K562 (cell line): Measurements from ENCODE around the gene TRAPPC2L. TPM values are rescaled to one million over a fixed set of nuclear protein-coding genes. Genes with fewer than 3 reads are reported as not detected.

Experiments used
- ATF1 ChIP-seq, 2 experiments: fragments of 450-650 bp in 1 of 2; IDR thresholded peaks; 2 replicates each; pipeline ENCODE4 v1.6.1; 2016; ENCODE audit warnings: missing compliant biosample characterization in 1 of 2, missing genetic modification characterization in 1 of 2
- CBFB ChIP-seq: sonication (generic); formaldehyde crosslinking; IDR thresholded peaks from 2 replicates; pipeline ENCODE4 v1.4.0; 2020; ENCODE audit warnings: mild to moderate bottlenecking, missing genetic modification reagents
- CREB1 ChIP-seq, 2 experiments: sonication (generic) in 1 of 2; formaldehyde crosslinking in 1 of 2; IDR thresholded peaks; 2 replicates each; pipeline versions ENCODE4 v1.6.1 to v1.8.0; 2012 to 2022; ENCODE audit warnings: inconsistent platforms in 1 of 2, mild to moderate bottlenecking in 1 of 2, missing genetic modification reagents in 1 of 2, moderate library complexity in 1 of 2
- ELF4 ChIP-seq: fragments of 450-650 bp; formaldehyde crosslinking; IDR thresholded peaks from 2 replicates; pipeline ENCODE4 v1.4.0; 2022; ENCODE audit warnings: missing genetic modification characterization
- ETV6 ChIP-seq, 3 experiments: fragments of 150-350 bp in 1 of 3; sonication (generic) in 1 of 3; formaldehyde crosslinking in 1 of 3; IDR thresholded peaks; 2 replicates each; pipeline versions ENCODE4 v1.6.1 to v1.8.0; 2014 to 2022; ENCODE audit warnings: borderline replicate concordance in 2 of 3, low read depth in 2 of 3, antibody characterized with exemption in 1 of 3, low read length in 1 of 3, mild to moderate bottlenecking in 1 of 3, missing genetic modification reagents in 1 of 3
- GATA2 ChIP-seq: sonication (generic); formaldehyde crosslinking; IDR thresholded peaks from 2 replicates; pipeline ENCODE4 v1.4.0; 2020; ENCODE audit warnings: mild to moderate bottlenecking, missing genetic modification reagents
- HMG20B ChIP-seq: fragments of 250-450 bp; sonication (Bioruptor Pico); IDR thresholded peaks from 2 replicates; pipeline ENCODE4 v1.5.0; 2021; ENCODE audit warnings: mild to moderate bottlenecking
- PHF8 ChIP-seq: fragments of 200-600 bp; sonication (generic); IDR thresholded peaks from 2 replicates; pipeline ENCODE4 v1.6.1; 2012; ENCODE audit warnings: mixed run types, mild to moderate bottlenecking, inconsistent platforms, low read length, moderate library complexity, borderline replicate concordance
- RBFOX2 ChIP-seq: fragments of 200-400 bp; formaldehyde crosslinking; IDR thresholded peaks from 2 replicates; pipeline ENCODE4 v1.6.1; 2017; ENCODE audit warnings: low read depth, mild to moderate bottlenecking, low read length, moderate library complexity
- RBM14 ChIP-seq: fragments of 200-400 bp; formaldehyde crosslinking; IDR thresholded peaks from 2 replicates; pipeline ENCODE4 v1.6.1; 2018; ENCODE audit warnings: low read depth, mild to moderate bottlenecking, low read length, moderate library complexity, borderline replicate concordance; ENCODE audit not compliant: insufficient read depth
- RBM22 ChIP-seq: fragments of 200-400 bp; formaldehyde crosslinking; IDR thresholded peaks from 2 replicates; pipeline ENCODE4 v1.6.1; 2018; ENCODE audit warnings: low read length, low read depth; ENCODE audit not compliant: poor library complexity, severe bottlenecking
- SIN3B ChIP-seq: fragments of 450-650 bp; IDR thresholded peaks from 2 replicates; pipeline ENCODE4 v1.6.1; 2017; ENCODE audit warnings: low read depth, mild to moderate bottlenecking, moderate library complexity
- SP1 ChIP-seq: sonication (generic); formaldehyde crosslinking; IDR thresholded peaks from 2 replicates; pipeline ENCODE4 v1.8.1; 2022; ENCODE audit warnings: mild to moderate bottlenecking, missing genetic modification reagents
- ZNF589 ChIP-seq: fragments of 200-800 bp; sonication (Bioruptor generic); IDR thresholded peaks from 2 replicates; pipeline ENCODE4 v1.6.1; 2016; ENCODE audit warnings: low read depth, missing genetic modification characterization, missing compliant biosample characterization
- polyA plus RNA-seq, 8 experiments: library from polyadenylated mRNA; depleted of rRNA in 4 of 8; stranded (reverse) in 5 of 8; unstranded in 3 of 8; fragments of >200 nt; fragmentation: Nextera tagmentation in 2 of 8; fragmentation: Illumina TruSeq in 1 of 8; extraction: Ambion mirVana in 2 of 8; extraction: Trizol in 1 of 8; gene quantifications; 2 replicates each; pipeline versions ENCODE4 v1.2.1 to v1.2.3, GENCODE V29; 2011 to 2014; ENCODE audit warnings: inconsistent platforms in 1 of 8, missing spikeins in 1 of 8
- total RNA-seq, 7 experiments: library from RNA; depleted of rRNA in 6 of 7; stranded (reverse); fragments of >200 nt in 6 of 7; fragmentation: Illumina TruSeq in 2 of 7; extraction: Trizol in 2 of 7; gene quantifications; 2 replicates each; pipeline versions ENCODE4 v1.2.1 to v1.2.3, GENCODE V29; 2011 to 2021; ENCODE audit warnings: low replicate concordance in 1 of 7
- TF ChIP-seq, protein P1 (sequence below): fragments of 450-650 bp; IDR thresholded peaks from 2 replicates; pipeline ENCODE4 v1.6.1; 2016; ENCODE audit warnings: mild to moderate bottlenecking, moderate library complexity

Gene TRAPPC2L
- total and polyA plus RNA-seq, 9 of the 15 experiments (the other 6 are each of a cell fraction or from before 2014, with no cell fraction given): 60.4 to 398 (median 97.5) TPM

DNA sequence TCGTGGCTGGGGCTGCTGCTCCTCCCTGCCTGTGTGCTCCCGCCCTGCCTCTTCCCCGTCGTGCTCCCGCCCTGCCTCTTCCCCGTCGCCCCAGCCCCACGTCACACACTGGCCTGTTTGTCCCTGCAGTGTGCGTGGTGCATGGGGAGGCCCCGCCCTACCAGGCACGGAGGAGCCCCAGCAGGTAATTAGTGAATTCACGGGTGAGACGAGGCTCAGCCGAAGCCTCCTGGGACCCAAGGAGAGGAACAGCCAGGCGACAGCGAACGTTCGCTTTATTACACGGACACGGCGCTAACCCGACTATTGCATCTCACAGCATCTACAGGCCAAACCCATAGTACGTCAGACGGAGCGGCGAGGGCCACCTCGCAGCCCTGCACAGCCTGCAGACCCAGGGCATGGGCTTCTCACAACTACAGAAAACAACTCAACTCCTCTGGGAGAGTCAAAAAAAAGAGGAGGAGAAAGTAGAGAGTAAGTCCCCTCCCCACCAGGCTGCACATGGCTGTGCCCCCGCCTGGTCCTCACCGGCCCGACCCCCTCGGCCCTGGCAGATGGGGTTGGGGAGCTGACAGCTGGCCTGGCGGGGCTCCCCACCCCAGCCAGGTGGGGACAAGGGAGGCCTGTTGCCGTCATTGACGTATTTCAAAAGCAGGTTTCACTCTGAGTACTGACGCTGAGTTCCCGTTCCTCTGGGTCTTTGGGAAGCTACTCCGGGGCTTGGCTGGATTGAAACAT lies 13.9 kb downstream of the TRAPPC2L start (continued):
- TF ChIP-seq, protein P1, sequence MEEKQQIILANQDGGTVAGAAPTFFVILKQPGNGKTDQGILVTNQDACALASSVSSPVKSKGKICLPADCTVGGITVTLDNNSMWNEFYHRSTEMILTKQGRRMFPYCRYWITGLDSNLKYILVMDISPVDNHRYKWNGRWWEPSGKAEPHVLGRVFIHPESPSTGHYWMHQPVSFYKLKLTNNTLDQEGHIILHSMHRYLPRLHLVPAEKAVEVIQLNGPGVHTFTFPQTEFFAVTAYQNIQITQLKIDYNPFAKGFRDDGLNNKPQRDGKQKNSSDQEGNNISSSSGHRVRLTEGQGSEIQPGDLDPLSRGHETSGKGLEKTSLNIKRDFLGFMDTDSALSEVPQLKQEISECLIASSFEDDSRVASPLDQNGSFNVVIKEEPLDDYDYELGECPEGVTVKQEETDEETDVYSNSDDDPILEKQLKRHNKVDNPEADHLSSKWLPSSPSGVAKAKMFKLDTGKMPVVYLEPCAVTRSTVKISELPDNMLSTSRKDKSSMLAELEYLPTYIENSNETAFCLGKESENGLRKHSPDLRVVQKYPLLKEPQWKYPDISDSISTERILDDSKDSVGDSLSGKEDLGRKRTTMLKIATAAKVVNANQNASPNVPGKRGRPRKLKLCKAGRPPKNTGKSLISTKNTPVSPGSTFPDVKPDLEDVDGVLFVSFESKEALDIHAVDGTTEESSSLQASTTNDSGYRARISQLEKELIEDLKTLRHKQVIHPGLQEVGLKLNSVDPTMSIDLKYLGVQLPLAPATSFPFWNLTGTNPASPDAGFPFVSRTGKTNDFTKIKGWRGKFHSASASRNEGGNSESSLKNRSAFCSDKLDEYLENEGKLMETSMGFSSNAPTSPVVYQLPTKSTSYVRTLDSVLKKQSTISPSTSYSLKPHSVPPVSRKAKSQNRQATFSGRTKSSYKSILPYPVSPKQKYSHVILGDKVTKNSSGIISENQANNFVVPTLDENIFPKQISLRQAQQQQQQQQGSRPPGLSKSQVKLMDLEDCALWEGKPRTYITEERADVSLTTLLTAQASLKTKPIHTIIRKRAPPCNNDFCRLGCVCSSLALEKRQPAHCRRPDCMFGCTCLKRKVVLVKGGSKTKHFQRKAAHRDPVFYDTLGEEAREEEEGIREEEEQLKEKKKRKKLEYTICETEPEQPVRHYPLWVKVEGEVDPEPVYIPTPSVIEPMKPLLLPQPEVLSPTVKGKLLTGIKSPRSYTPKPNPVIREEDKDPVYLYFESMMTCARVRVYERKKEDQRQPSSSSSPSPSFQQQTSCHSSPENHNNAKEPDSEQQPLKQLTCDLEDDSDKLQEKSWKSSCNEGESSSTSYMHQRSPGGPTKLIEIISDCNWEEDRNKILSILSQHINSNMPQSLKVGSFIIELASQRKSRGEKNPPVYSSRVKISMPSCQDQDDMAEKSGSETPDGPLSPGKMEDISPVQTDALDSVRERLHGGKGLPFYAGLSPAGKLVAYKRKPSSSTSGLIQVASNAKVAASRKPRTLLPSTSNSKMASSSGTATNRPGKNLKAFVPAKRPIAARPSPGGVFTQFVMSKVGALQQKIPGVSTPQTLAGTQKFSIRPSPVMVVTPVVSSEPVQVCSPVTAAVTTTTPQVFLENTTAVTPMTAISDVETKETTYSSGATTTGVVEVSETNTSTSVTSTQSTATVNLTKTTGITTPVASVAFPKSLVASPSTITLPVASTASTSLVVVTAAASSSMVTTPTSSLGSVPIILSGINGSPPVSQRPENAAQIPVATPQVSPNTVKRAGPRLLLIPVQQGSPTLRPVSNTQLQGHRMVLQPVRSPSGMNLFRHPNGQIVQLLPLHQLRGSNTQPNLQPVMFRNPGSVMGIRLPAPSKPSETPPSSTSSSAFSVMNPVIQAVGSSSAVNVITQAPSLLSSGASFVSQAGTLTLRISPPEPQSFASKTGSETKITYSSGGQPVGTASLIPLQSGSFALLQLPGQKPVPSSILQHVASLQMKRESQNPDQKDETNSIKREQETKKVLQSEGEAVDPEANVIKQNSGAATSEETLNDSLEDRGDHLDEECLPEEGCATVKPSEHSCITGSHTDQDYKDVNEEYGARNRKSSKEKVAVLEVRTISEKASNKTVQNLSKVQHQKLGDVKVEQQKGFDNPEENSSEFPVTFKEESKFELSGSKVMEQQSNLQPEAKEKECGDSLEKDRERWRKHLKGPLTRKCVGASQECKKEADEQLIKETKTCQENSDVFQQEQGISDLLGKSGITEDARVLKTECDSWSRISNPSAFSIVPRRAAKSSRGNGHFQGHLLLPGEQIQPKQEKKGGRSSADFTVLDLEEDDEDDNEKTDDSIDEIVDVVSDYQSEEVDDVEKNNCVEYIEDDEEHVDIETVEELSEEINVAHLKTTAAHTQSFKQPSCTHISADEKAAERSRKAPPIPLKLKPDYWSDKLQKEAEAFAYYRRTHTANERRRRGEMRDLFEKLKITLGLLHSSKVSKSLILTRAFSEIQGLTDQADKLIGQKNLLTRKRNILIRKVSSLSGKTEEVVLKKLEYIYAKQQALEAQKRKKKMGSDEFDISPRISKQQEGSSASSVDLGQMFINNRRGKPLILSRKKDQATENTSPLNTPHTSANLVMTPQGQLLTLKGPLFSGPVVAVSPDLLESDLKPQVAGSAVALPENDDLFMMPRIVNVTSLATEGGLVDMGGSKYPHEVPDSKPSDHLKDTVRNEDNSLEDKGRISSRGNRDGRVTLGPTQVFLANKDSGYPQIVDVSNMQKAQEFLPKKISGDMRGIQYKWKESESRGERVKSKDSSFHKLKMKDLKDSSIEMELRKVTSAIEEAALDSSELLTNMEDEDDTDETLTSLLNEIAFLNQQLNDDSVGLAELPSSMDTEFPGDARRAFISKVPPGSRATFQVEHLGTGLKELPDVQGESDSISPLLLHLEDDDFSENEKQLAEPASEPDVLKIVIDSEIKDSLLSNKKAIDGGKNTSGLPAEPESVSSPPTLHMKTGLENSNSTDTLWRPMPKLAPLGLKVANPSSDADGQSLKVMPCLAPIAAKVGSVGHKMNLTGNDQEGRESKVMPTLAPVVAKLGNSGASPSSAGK: peak; percentile 27; the same call in 1 of the 2 replicates
- TF ChIP-seq CBFB (CRISPR knock-in tag) (0 out of 2 replicates have a peak, but pooled peaks have one; percentile 46), SIN3B (no peak), CREB1 (IDR thresholded peaks at IDR 0.05) (peak; percentile 89), CREB1 (CRISPR knock-in tag; IDR thresholded peaks at IDR 0.05) (peak; percentile 75; the same call in 1 of the 2 replicates), GATA2 (CRISPR knock-in tag) (0 out of 2 replicates have a peak, but pooled peaks have one; percentile 18), RBM14 (no peak), RBFOX2 (0 out of 2 replicates have a peak, but pooled peaks have one; percentile 35), HMG20B (CRISPR knock-in tag) (no peak), ATF1 (CRISPR knock-in tag; IDR thresholded peaks at IDR 0.05) (peak; percentile 66), ATF1 (tag; IDR thresholded peaks at IDR 0.05) (peak; percentile 78), RBM22 (peak; percentile 98), ETV6 (IDR thresholded peaks at IDR 0.05; ENCODE audit: borderline replicate concordance in 1 of 2, low read depth in 2 of 2, low read length in 1 of 2) (no peak), ETV6 (CRISPR knock-in tag; IDR thresholded peaks at IDR 0.05; ENCODE audit: borderline replicate concordance) (no peak), PHF8 (0 out of 2 replicates have a peak, but pooled peaks have one; percentile 11), ZNF589 (0 out of 2 replicates have a peak, but pooled peaks have one; percentile 50), SP1 (CRISPR knock-in tag) (peak; percentile 19; the same call in 1 of the 2 replicates), ELF4 (no peak)
